H7 (cell line): ENCODE data around the gene PACS2. TPM values are rescaled to one million over a fixed set of nuclear protein-coding genes. Genes with fewer than 3 reads are reported as not detected.

Source experiments
- DNase-seq: peaks from one replicate; pipeline ENCODE4 v3.0.0; 2012
- H3K27me3 ChIP-seq: 2 replicates; pipeline ENCODE4 v1.6.0; 2011; ENCODE audit warnings: mild to moderate bottlenecking, low read length; ENCODE audit not compliant: control insufficient read depth, insufficient read depth
- H3K36me3 ChIP-seq: replicated peaks from 2 replicates; pipeline ENCODE4 v1.5.1; 2011; ENCODE audit warnings: low read length; ENCODE audit not compliant: control insufficient read depth, insufficient read depth
- H3K4me3 ChIP-seq: 2 replicates; pipeline ENCODE4 v1.5.1; 2011; ENCODE audit warnings: low read depth, mild to moderate bottlenecking, control low read depth, low read length, moderate library complexity; ENCODE audit not compliant: insufficient read depth
- total RNA-seq: library from RNA; depleted of rRNA; stranded (reverse); fragments of >200 nt; shearing (Covaris generic); gene quantifications from 2 replicates; pipeline ENCODE4 v1.2.3, GENCODE V29; 2014

PACS2 gene
- total RNA-seq, 1 experiment from 2014 or later: 79.2 TPM

- Histone ChIP-seq H3K27me3 (no peaks in the 10 kb centered on the region), H3K4me3 (no peak overlapping the region), H3K36me3 (no peaks in the 10 kb centered on the region)
- no peak for DNase-seq
These were observed 22.1 kb downstream of the PACS2 start for GRCh38 chr14:105336477-105337287.

GRCh38 chr14:105337433-105337832 lies 22.9 kb downstream of the PACS2 start:
- Histone ChIP-seq H3K36me3 (no peaks in the 10 kb centered on the region), H3K4me3 (no peak overlapping the region), H3K27me3 (no peaks in the 10 kb centered on the region)
- no peak for DNase-seq

- Histone ChIP-seq H3K4me3 (no peak overlapping the region), H3K27me3 (no peaks in the 10 kb centered on the region), H3K36me3 (no peaks in the 10 kb centered on the region)
- no peak for DNase-seq
These were observed 23.6 kb downstream of the PACS2 start for GRCh38 chr14:105337966-105338741.

- Histone ChIP-seq H3K36me3 (no peaks in the 10 kb centered on the region), H3K27me3 (no peaks in the 10 kb centered on the region), H3K4me3 (no peak overlapping the region)
- no peak for DNase-seq
These were observed 26.5 kb downstream of the PACS2 start for GRCh38 chr14:105340821-105341733.

GRCh38 chr14:105343194-105343593 lies 28.6 kb downstream of the PACS2 start:
- no peak for DNase-seq
- Histone ChIP-seq H3K36me3 (no peaks in the 10 kb centered on the region), H3K4me3 (no peak overlapping the region), H3K27me3 (no peaks in the 10 kb centered on the region)

GRCh38 chr14:105346200-105346533 lies 31.6 kb downstream of the PACS2 start:
- H3K36me3 ChIP-seq: no peaks in the 10 kb centered on the region; the same call in 1 of the 2 replicates
- H3K4me3 ChIP-seq: no peak overlapping the region
- no peaks in the 10 kb centered on the region for H3K27me3 ChIP-seq
- DNase-seq: no peak

- no peaks in the 10 kb centered on the region for H3K27me3 ChIP-seq
- H3K36me3 ChIP-seq: no peaks in the 10 kb centered on the region; the same call in 1 of the 2 replicates
- H3K4me3 ChIP-seq: no peak overlapping the region
- no peak for DNase-seq
These were observed 32.5 kb downstream of the PACS2 start for GRCh38 chr14:105346876-105347586.

- DNase-seq: no peak
- H3K4me3 ChIP-seq: no peak overlapping the region
- H3K36me3 ChIP-seq: no peaks in the 10 kb centered on the region; the same call in 1 of the 2 replicates
- H3K27me3 ChIP-seq: no peaks in the 10 kb centered on the region
These were observed 33.0 kb downstream of the PACS2 start for GRCh38 chr14:105347587-105347968.

GRCh38 chr14:105348169-105348944 lies 33.8 kb downstream of the PACS2 start:
- no peak overlapping the region for H3K4me3 ChIP-seq

GRCh38 chr14:105348945-105349699 lies 34.6 kb downstream of the PACS2 start:
- H3K4me3 ChIP-seq: no peak overlapping the region
- no peak for DNase-seq
- no peaks in the 10 kb centered on the region; the same call in 1 of the 2 replicates for H3K36me3 ChIP-seq
- no peaks in the 10 kb centered on the region for H3K27me3 ChIP-seq

More at GRCh38 chr14:105348169-105348944, 33.8 kb downstream of the PACS2 start:
- H3K36me3 ChIP-seq: no peaks in the 10 kb centered on the region; the same call in 1 of the 2 replicates
- H3K27me3 ChIP-seq: no peaks in the 10 kb centered on the region
- DNase-seq: no peak

GRCh38 chr14:105349992-105350391 lies 35.4 kb downstream of the PACS2 start:
- no peak for DNase-seq
- no peaks in the 10 kb centered on the region; the same call in 1 of the 2 replicates for H3K36me3 ChIP-seq

GRCh38 chr14:105350450-105351244 lies 36.1 kb downstream of the PACS2 start:
- DNase-seq: no peak
- H3K27me3 ChIP-seq: no peaks in the 10 kb centered on the region

More at GRCh38 chr14:105349992-105350391, 35.4 kb downstream of the PACS2 start:
- Histone ChIP-seq H3K4me3 (no peak overlapping the region), H3K27me3 (no peaks in the 10 kb centered on the region)

More at GRCh38 chr14:105350450-105351244, 36.1 kb downstream of the PACS2 start:
- H3K36me3 ChIP-seq: no peaks in the 10 kb centered on the region; the same call in 1 of the 2 replicates
- H3K4me3 ChIP-seq: no peak overlapping the region
